GM21717 (cell line): ENCODE measurements around the gene GUCA2B.

Experiments used
- ATAC-seq: cut with Tn5 transposase; IDR thresholded peaks from one replicate; pipeline ENCODE4 v1.9.1; 2021; ENCODE audit warnings: mild to moderate bottlenecking, moderate library complexity; ENCODE audit not compliant: unreplicated experiment

Gene GUCA2B

GRCh38 chr1:42183957-42184268, 30.7 kb downstream of the GUCA2B start:
- ATAC-seq: no peak

GRCh38 chr1:42184616-42185015, 31.4 kb downstream of the GUCA2B start:
- no peak for ATAC-seq

GRCh38 chr1:42186152-42186551, 32.9 kb downstream of the GUCA2B start:
- ATAC-seq: no peak

GRCh38 chr1:42189931-42190853, 37.0 kb downstream of the GUCA2B start:
- no peak for ATAC-seq

- ATAC-seq: no peak
These were observed 38.1 kb downstream of the GUCA2B start for GRCh38 chr1:42191319-42191718.

GRCh38 chr1:42192106-42192505, 38.9 kb downstream of the GUCA2B start:
- ATAC-seq: no peak

- ATAC-seq: no peak
These were observed 42.6 kb downstream of the GUCA2B start for GRCh38 chr1:42195841-42196240.

- no peak for ATAC-seq
These were observed 45.0 kb downstream of the GUCA2B start for GRCh38 chr1:42198251-42198650.

- ATAC-seq: no peak
These were observed 48.8 kb downstream of the GUCA2B start for GRCh38 chr1:42201986-42202385.
